ENCODE data around the gene FXYD4. TPM values are rescaled to one million over a fixed set of nuclear protein-coding genes. Genes with fewer than 3 reads are reported as not detected.

The FXYD4 gene
- total RNA-seq, 2 donors from 2014 or later = not detected

GRCh38 chr10:43374194-43374593 is 2.8 kb downstream of the FXYD4 start:
- Histone ChIP-seq H3K27me3 (no peaks in the 10 kb centered on the region), H3K4me3 (no peak overlapping the region), H3K36me3 (replicated peaks in 1 of 2; ENCODE audit: insufficient read depth in 1 of 2, low read depth in 2 of 2) (no peaks in the 10 kb centered on the region), H3K9me3 (no peaks in the 10 kb centered on the region), H3K27ac (no peak overlapping the region), H3K4me1 (no peaks in the 10 kb centered on the region)
- DNase-seq (no peak), ATAC-seq (no peak)
- intact Hi-C loops (cut with DNase I) = no loop called here
- TF ChIP-seq CTCF (IDR thresholded peaks at IDR 0.05) (no peak), POLR2A (IDR thresholded peaks at IDR 0.05) (no peak)
- WGBS, 2 donors = 55 to 76% methylated on average over 3 of the region's 3 CpGs

GRCh38 chr10:43375401-43376020 is 4.1 kb downstream of the FXYD4 start:
- no peak for TF ChIP-seq CTCF (IDR thresholded peaks at IDR 0.05)
- TF ChIP-seq POLR2A (IDR thresholded peaks at IDR 0.05) = no peak
- WGBS, 2 donors = 70 to 73% methylated on average over 11 to 12 of the region's 12 CpGs
- intact Hi-C loops (cut with DNase I) = no loop called here
- Histone ChIP-seq H3K27ac (no peak overlapping the region), H3K36me3 (replicated peaks in 1 of 2; ENCODE audit: insufficient read depth in 1 of 2, low read depth in 2 of 2) (no peaks in the 10 kb centered on the region), H3K27me3 (no peaks in the 10 kb centered on the region), H3K9me3 (no peaks in the 10 kb centered on the region), H3K4me3 (no peak overlapping the region), H3K4me1 (no peaks in the 10 kb centered on the region)
- no peak for ATAC-seq
- no peak for DNase-seq

GRCh38 chr10:43376046-43376635 is 4.7 kb downstream of the FXYD4 start:
- ATAC-seq = no peak
- H3K9me3 ChIP-seq = no peaks in the 10 kb centered on the region
- no peaks in the 10 kb centered on the region for H3K4me1 ChIP-seq
- H3K27me3 ChIP-seq = no peaks in the 10 kb centered on the region
- intact Hi-C loops (cut with DNase I) = no loop called here
- H3K4me3 ChIP-seq = no peak overlapping the region
- no peak overlapping the region for H3K27ac ChIP-seq
- no peaks in the 10 kb centered on the region for H3K36me3 ChIP-seq (replicated peaks in 1 of 2; ENCODE audit: insufficient read depth in 1 of 2, low read depth in 2 of 2)
- no peak for TF ChIP-seq CTCF (IDR thresholded peaks at IDR 0.05)
- no peak for DNase-seq
- WGBS, 2 donors = 83 to 87% methylated on average over 6 to 9 of the region's 9 CpGs

GRCh38 chr10:43376828-43377423 is 5.5 kb downstream of the FXYD4 start:
- H3K4me3 ChIP-seq = no peak overlapping the region
- H3K27me3 ChIP-seq = no peaks in the 10 kb centered on the region
- intact Hi-C loops (cut with DNase I) = no loop called here
- no peak for TF ChIP-seq POLR2A (IDR thresholded peaks at IDR 0.05)
- no peak for TF ChIP-seq CTCF (IDR thresholded peaks at IDR 0.05)
- H3K36me3 ChIP-seq (replicated peaks in 1 of 2; ENCODE audit: insufficient read depth in 1 of 2, low read depth in 2 of 2) = no peaks in the 10 kb centered on the region
- ATAC-seq (no peak), DNase-seq (no peak)
- no peaks in the 10 kb centered on the region for H3K9me3 ChIP-seq
- whole genome bisulfite sequencing, 2 donors = 0 to 59% methylated on average over 1 to 2 of the region's 2 CpGs
- H3K27ac ChIP-seq = no peak overlapping the region
- no peaks in the 10 kb centered on the region for H3K4me1 ChIP-seq
